PC-9 (cell line): ENCODE data around the gene GCNT2. TPM values are rescaled to one million over a fixed set of nuclear protein-coding genes. Genes with fewer than 3 reads are reported as not detected.

Experiments used
- BruUV-seq: library from RNA; stranded (reverse); fragments of 400-500 nt; replicated peaks from 2 replicates; lab custom pipeline; 2021; lab: Mats Ljungman, UMichigan
- CTCF ChIA-PET: fragments of 300-600 bp; sonication (Branson Sonifier 250); formaldehyde crosslinking; loops from one replicate; lab custom pipeline; 2022; ENCODE audit warnings: antibody characterized with exemption; lab: Charles Lee
- POLR2A ChIA-PET: fragments of 300-600 bp; sonication (Branson Sonifier 250); formaldehyde crosslinking; loops from one replicate; lab custom pipeline; 2022; ENCODE audit warnings: antibody characterized with exemption; ENCODE audit not compliant: unreplicated experiment; lab: Charles Lee
- DNase-seq, 2 experiments: peaks; one replicate each; pipeline versions ENCODE4 v3.0.0 to v3.0.0-alpha.2; 2015 to 2022; ENCODE audit warnings: mixed read lengths in 1 of 2
- H2AFZ ChIP-seq: fragments of 200-600 bp; sonication (generic); 2 replicates; pipeline ENCODE4 v1.8.1; 2017; ENCODE audit warnings: antibody characterized with exemption
- H3F3A ChIP-seq: fragments of 200-600 bp; sonication (generic); 2 replicates; pipeline ENCODE4 v1.8.1; 2017; ENCODE audit warnings: antibody characterized with exemption, mild to moderate bottlenecking, low read depth; ENCODE audit not compliant: insufficient read depth
- H3K27ac ChIP-seq: fragments of 200-600 bp; sonication (generic); 2 replicates; pipeline ENCODE4 v1.6.1; 2016; ENCODE audit warnings: mixed run types
- H3K27me3 ChIP-seq: fragments of 200-600 bp; sonication (generic); 2 replicates; pipeline ENCODE4 v1.6.1; 2016; ENCODE audit warnings: low read depth, mixed run types; ENCODE audit not compliant: insufficient read depth
- H3K36me3 ChIP-seq: fragments of 200-600 bp; sonication (generic); 2 replicates; pipeline ENCODE4 v1.6.1; 2016; ENCODE audit warnings: low read depth, mixed run types
- H3K4me1 ChIP-seq: fragments of 200-600 bp; sonication (generic); replicated peaks from 2 replicates; pipeline ENCODE4 v1.6.1; 2016; ENCODE audit warnings: mixed run types; ENCODE audit not compliant: insufficient read depth
- H3K4me2 ChIP-seq: fragments of 200-600 bp; sonication (generic); 2 replicates; pipeline ENCODE4 v1.6.1; 2017; ENCODE audit warnings: mixed run types
- H3K4me3 ChIP-seq: fragments of 200-600 bp; sonication (generic); 2 replicates; pipeline ENCODE4 v1.6.1; 2016; ENCODE audit warnings: mixed run types
- H3K79me2 ChIP-seq: fragments of 200-600 bp; sonication (generic); 2 replicates; pipeline ENCODE4 v1.6.1; 2017; ENCODE audit warnings: low read depth, mixed run types
- H3K9me2 ChIP-seq: fragments of 200-600 bp; sonication (generic); 2 replicates; pipeline ENCODE4 v1.8.1; 2017; ENCODE audit warnings: mild to moderate bottlenecking; ENCODE audit not compliant: insufficient read depth
- H3K9me3 ChIP-seq: fragments of 200-600 bp; sonication (generic); 2 replicates; pipeline ENCODE4 v1.8.1; 2016; ENCODE audit warnings: low read depth; ENCODE audit not compliant: insufficient read depth
- H4K20me1 ChIP-seq: fragments of 200-600 bp; sonication (generic); 2 replicates; pipeline ENCODE4 v1.8.1; 2017; ENCODE audit not compliant: insufficient read depth
- CTCF ChIP-seq: fragments of 200-600 bp; sonication (generic); conservative IDR thresholded peaks from 2 replicates; pipeline ENCODE4 v1.6.1; 2017; ENCODE audit warnings: mixed run types, antibody characterized with exemption, mild to moderate bottlenecking, moderate library complexity
- EZH2 ChIP-seq: fragments of 200-600 bp; sonication (generic); IDR thresholded peaks from 2 replicates; pipeline ENCODE4 v1.8.0; 2017; ENCODE audit warnings: antibody characterized with exemption, low read depth
- intact Hi-C: fragments of 100-400 bp; cut with micrococcal nuclease; formaldehyde crosslinking; loops from one replicate; pipeline ENCODE4 v1.10.0; 2022; ENCODE audit not compliant: unreplicated experiment
- total RNA-seq: library from RNA; stranded (reverse); gene quantifications from 2 replicates; pipeline ENCODE4 v1.2.3, GENCODE V29; 2021

The GCNT2 gene
- total RNA-seq, 1 experiment from 2014 or later = 35.7 TPM

GRCh38 chr6:10668126-10668917 is 147.2 kb downstream of the GCNT2 start:
- no peaks in the 10 kb centered on the region for H3K36me3 ChIP-seq
- no peak overlapping the region for H2AFZ ChIP-seq
- no peaks in the 10 kb centered on the region for H3F3A ChIP-seq
- no peak overlapping the region for H3K4me3 ChIP-seq
- DNase-seq = no peak
- TF ChIP-seq CTCF = no peak
- TF ChIP-seq EZH2 = no peak
- no peaks in the 10 kb centered on the region for H3K27me3 ChIP-seq
- H3K4me1 ChIP-seq = no peaks in the 10 kb centered on the region
- no peak overlapping the region for H3K4me2 ChIP-seq
- H3K9me2 ChIP-seq = no peaks in the 10 kb centered on the region
- H3K9me3 ChIP-seq = no peaks in the 10 kb centered on the region
- POLR2A ChIA-PET = no interaction called here
- H4K20me1 ChIP-seq = no peaks in the 10 kb centered on the region
- intact Hi-C loops = no loop called here
- H3K79me2 ChIP-seq = no peaks in the 10 kb centered on the region
- no peak overlapping the region for H3K27ac ChIP-seq
- no TSS peak for BruUV-seq
- CTCF ChIA-PET = no interaction called here

- Histone ChIP-seq H3K79me2 (no peaks in the 10 kb centered on the region), H3K9me3 (no peaks in the 10 kb centered on the region), H3K27me3 (no peaks in the 10 kb centered on the region), H3K4me1 (no peaks in the 10 kb centered on the region), H3K27ac (no peak overlapping the region), H3K36me3 (no peaks in the 10 kb centered on the region), H4K20me1 (no peaks in the 10 kb centered on the region), H3K9me2 (no peaks in the 10 kb centered on the region), H3F3A (no peaks in the 10 kb centered on the region), H3K4me2 (no peak overlapping the region), H3K4me3 (no peak overlapping the region), H2AFZ (no peak overlapping the region)
- DNase-seq = no peak
- ChIA-PET CTCF (no interaction called here), POLR2A (no interaction called here)
- no TSS peak for BruUV-seq
- intact Hi-C loops = no loop called here
- no peak for TF ChIP-seq CTCF
- TF ChIP-seq EZH2 = no peak
Observed at GRCh38 chr6:10676403-10676802, 155.3 kb downstream of the GCNT2 start.

- Histone ChIP-seq H3K9me3 (no peaks in the 10 kb centered on the region), H3K4me3 (no peak overlapping the region), H3K27me3 (no peaks in the 10 kb centered on the region), H3K36me3 (no peaks in the 10 kb centered on the region), H3F3A (no peaks in the 10 kb centered on the region), H3K4me2 (no peak overlapping the region), H3K27ac (no peak overlapping the region), H2AFZ (no peak overlapping the region), H3K79me2 (no peaks in the 10 kb centered on the region), H4K20me1 (no peaks in the 10 kb centered on the region), H3K9me2 (no peaks in the 10 kb centered on the region), H3K4me1 (no peaks in the 10 kb centered on the region)
- TF ChIP-seq CTCF = no peak
- TF ChIP-seq EZH2 = no peak
- CTCF ChIA-PET = no interaction called here
- POLR2A ChIA-PET = no interaction called here
- BruUV-seq = no TSS peak
- DNase-seq = no peak
- intact Hi-C loops = no loop called here
Observed at GRCh38 chr6:10678456-10678855, 157.3 kb downstream of the GCNT2 start.

Other genes starting within 250 kb of the GCNT2 start
- gene TFAP2A, start 106.3 kb upstream of the GCNT2 start, total RNA-seq = 37.0 and 43.8 TPM in 2 replicates
- gene C6orf52, start 173.3 kb downstream of the GCNT2 start, total RNA-seq = 6.1 and 6.2 TPM in 2 replicates
- gene PAK1IP1, start 173.6 kb downstream of the GCNT2 start, total RNA-seq = 14.3 and 15.2 TPM in 2 replicates
- gene TMEM14C, start 201.7 kb downstream of the GCNT2 start, total RNA-seq = 154 and 166 TPM in 2 replicates
- 139 and 168 TPM in 2 replicates for gene TMEM14B, start 226.5 kb downstream of the GCNT2 start, total RNA-seq